ENCODE measurements around the gene PTPN3.

GRCh38 chr9:109437286-109437685 lies 60.8 kb downstream of the PTPN3 start:
- TF ChIP-seq EZH2 (IDR thresholded peaks at IDR 0.05), result no peak
- TF ChIP-seq POLR2AphosphoS5 (IDR thresholded peaks at IDR 0.05; ENCODE audit: borderline replicate concordance, low read depth, low read length), result no peak

All from SK-N-MC (cell line).